Left lung (tissue), 10 donors: ENCODE data around the gene KLF16. TPM values are rescaled to one million over a fixed set of nuclear protein-coding genes. Genes with fewer than 3 reads are reported as not detected.
A peak's percentile ranks its signal among the peaks of the same experiment; 100 is the strongest.

Experiments used
- ATAC-seq: fragments of 200-7000 bp; cut with Tn5 transposase; one replicate; pipeline ENCODE4 v1.9.1; 2020; ENCODE audit warnings: moderate library complexity
- DNase-seq, 4 donors: peaks; one replicate each; pipeline ENCODE4 v3.0.0-alpha.2; 2013 to 2020
- H3K27ac ChIP-seq, 2 donors: fragments of 200-600 bp; sonication (generic) in 1 of 2; one replicate each; pipeline versions ENCODE4 v1.5.0 to v1.8.0; 2020 to 2021
- H3K27me3 ChIP-seq, 2 donors: fragments of 200-600 bp; sonication (generic) in 1 of 2; one replicate each; pipeline versions ENCODE4 v1.5.0 to v1.8.0; 2020 to 2021
- H3K36me3 ChIP-seq, 2 donors: fragments of 200-600 bp; sonication (generic) in 1 of 2; one replicate each; pipeline versions ENCODE4 v1.5.0 to v1.8.0; 2020 to 2021
- H3K4me1 ChIP-seq, 2 donors: fragments of 200-600 bp; one replicate each; pipeline ENCODE4 v1.8.0; 2021
- H3K4me3 ChIP-seq, 2 donors: fragments of 200-600 bp; sonication (generic) in 1 of 2; one replicate each; pipeline versions ENCODE4 v1.5.0 to v1.8.0; 2020 to 2021; ENCODE audit warnings: mild to moderate bottlenecking in 1 of 2
- H3K9me3 ChIP-seq, 2 donors: fragments of 200-600 bp; sonication (generic) in 1 of 2; one replicate each; pipeline versions ENCODE4 v1.5.0 to v1.8.0; 2020 to 2021
- intact Hi-C, 2 donors: fragments of 100-400 bp; cut with DNase I; formaldehyde crosslinking; loops; one replicate each; pipeline versions ENCODE4 v1.11.2 to v1.14.2; 2022
- polyA plus RNA-seq, 6 donors: library from polyadenylated mRNA; unstranded; fragments of 120-200 nt; gene quantifications; one replicate each; pipeline ENCODE4 v1.2.1, GENCODE V29; 2013; ENCODE audit not compliant: insufficient read length in 6 of 6
- total RNA-seq, 2 donors: library from RNA; stranded (reverse); fragmentation: NEBNext Ultra II Directional; extraction: Animal tissue kit (Norgen Biotek cat#: 25700); gene quantifications; one replicate each; pipeline ENCODE4 v1.2.1, GENCODE V29; 2021
- TF ChIP-seq, protein P1 (sequence below), 2 donors: fragments of 200-600 bp; sonication (generic) in 1 of 2; IDR thresholded peaks; one replicate each; pipeline versions ENCODE4 v1.5.0 to v1.8.0; 2021; ENCODE audit warnings: antibody characterized with exemption in 2 of 2
- donor health status: DM: no; HTN: yes; CAD: no.
- donor health status: DM: no; HTN: no; CAD: no.

The KLF16 gene
- total and polyA plus RNA-seq, 8 donors, result 4.3 to 28.8 (median 7.6) TPM

DNA sequence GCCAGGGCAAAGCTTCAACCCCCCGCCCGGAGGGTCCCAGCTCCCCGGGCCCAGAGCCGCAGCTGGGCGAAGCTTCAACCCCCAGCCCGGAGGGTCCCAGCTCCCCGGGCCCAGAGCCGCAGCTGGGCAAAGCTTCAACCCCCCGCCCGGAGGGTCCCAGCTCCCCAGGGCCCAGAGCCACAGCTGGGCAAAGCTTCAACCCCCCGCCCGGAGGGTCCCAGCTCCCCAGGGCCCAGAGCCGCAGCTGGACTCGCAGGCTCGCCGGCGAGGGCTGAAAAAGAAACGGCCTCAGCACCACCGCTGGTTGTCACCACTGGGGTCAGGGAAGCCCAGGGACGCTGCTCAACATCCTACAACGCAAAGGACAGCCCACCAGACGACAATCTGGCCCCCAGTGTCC lies 20.3 kb downstream of the KLF16 start:
- Histone ChIP-seq H3K36me3 (peaks cover 0 to 23% of the 10 kb centered on the region in 2 donors), H3K4me1 (peaks cover 16 to 88% of the 10 kb centered on the region in 2 donors), H3K4me3 (no peak overlapping the region), H3K27me3 (no peaks in the 10 kb centered on the region), H3K27ac (no peak overlapping the region), H3K9me3 (no peaks in the 10 kb centered on the region)
- DNase-seq, result no peak
- TF ChIP-seq, protein P1, sequence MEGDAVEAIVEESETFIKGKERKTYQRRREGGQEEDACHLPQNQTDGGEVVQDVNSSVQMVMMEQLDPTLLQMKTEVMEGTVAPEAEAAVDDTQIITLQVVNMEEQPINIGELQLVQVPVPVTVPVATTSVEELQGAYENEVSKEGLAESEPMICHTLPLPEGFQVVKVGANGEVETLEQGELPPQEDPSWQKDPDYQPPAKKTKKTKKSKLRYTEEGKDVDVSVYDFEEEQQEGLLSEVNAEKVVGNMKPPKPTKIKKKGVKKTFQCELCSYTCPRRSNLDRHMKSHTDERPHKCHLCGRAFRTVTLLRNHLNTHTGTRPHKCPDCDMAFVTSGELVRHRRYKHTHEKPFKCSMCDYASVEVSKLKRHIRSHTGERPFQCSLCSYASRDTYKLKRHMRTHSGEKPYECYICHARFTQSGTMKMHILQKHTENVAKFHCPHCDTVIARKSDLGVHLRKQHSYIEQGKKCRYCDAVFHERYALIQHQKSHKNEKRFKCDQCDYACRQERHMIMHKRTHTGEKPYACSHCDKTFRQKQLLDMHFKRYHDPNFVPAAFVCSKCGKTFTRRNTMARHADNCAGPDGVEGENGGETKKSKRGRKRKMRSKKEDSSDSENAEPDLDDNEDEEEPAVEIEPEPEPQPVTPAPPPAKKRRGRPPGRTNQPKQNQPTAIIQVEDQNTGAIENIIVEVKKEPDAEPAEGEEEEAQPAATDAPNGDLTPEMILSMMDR (IDR thresholded peaks at IDR 0.05), result no peak
- intact Hi-C loops, result no loop called here
- ATAC-seq, result no peak

DNA sequence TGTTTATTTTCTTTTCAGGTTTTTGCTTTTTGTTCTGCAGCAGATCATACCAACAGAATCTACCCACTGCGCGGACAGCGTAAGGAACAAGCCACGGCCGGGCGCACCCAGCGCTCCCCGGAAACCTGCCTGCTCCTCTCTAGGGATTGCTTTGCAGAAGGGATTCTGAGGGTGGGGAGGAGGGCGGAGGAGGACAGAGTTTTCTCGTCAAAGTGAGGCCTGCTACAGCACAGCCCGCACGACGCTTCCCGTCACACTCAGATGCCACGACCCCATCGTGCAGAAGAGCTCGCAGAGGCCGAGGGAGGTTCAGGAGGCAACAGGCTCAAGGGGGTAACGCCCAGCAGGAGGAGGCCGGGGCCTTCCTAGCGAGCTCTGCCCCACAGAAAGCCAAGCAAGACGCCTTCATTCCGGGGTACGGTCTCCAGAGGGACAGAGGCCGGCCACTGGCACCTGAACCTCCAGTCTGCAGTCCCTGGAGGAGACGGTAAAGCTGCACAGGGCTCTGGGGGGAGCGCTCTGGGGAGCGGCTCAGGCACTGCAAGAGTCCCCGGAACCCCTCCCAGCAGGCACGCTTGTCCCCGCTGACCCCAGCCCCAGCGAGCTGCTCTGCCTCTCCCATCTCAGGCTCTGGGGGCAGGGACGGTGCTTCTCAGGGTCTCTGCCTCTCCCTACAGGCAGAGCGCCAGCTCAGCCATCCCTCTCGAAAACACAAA lies 22.0 kb downstream of the KLF16 start:
- peak overlapping the region in 1 of 2 donors; percentile 21 for H3K4me3 ChIP-seq
- peak overlapping the region; percentile 26 to 53 for H3K27ac ChIP-seq
- peaks cover 2 to 89% of the 10 kb centered on the region in 2 donors for H3K4me1 ChIP-seq
- intact Hi-C loops, result no loop called here
- TF ChIP-seq, protein P1 (IDR thresholded peaks at IDR 0.05), result no peak
- DNase-seq (no peak), ATAC-seq (no peak)
- H3K9me3 ChIP-seq, result no peaks in the 10 kb centered on the region
- H3K27me3 ChIP-seq, result no peaks in the 10 kb centered on the region
- H3K36me3 ChIP-seq, result peaks cover 0 to 23% of the 10 kb centered on the region in 2 donors

DNA sequence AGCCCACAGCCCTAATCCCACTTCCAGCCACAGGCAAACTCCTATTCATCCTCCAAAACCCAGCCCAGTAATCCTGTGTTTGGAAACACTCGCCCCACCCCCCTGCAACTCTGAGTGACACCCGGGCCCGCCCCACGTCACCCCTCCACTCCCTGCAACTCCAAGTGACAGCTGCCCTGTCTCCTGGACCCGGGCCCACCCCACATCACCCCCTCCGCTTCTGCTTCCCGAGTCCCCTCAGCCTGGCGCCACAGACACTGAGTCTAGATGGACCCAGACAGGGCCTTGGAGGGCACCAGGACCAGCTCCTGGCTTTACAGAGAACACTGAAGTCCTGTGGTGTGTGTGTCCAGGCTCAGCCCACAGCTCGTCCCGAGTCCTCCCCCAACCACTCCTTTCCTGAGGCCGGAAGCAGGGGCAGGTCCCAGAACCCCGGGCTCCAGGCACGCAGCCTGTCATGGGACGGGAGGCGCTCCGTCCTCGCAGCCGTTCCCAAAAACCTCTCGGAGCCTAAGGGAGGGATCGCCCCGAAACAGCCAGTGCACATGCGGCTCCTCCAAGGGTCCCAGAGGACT lies 22.8 kb downstream of the KLF16 start:
- ATAC-seq (no peak), DNase-seq (no peak)
- no peaks in the 10 kb centered on the region for H3K27me3 ChIP-seq
- intact Hi-C loops, result no loop called here
- TF ChIP-seq, protein P1 (IDR thresholded peaks at IDR 0.05), result no peak
- peak overlapping the region; percentile 26 to 67 for H3K27ac ChIP-seq
- peaks cover 0 to 82% of the 10 kb centered on the region in 2 donors for H3K4me1 ChIP-seq
- no peaks in the 10 kb centered on the region for H3K9me3 ChIP-seq
- H3K36me3 ChIP-seq, result peaks cover 0 to 21% of the 10 kb centered on the region in 2 donors
- peak overlapping the region in 1 of 2 donors; percentile 21 for H3K4me3 ChIP-seq

DNA sequence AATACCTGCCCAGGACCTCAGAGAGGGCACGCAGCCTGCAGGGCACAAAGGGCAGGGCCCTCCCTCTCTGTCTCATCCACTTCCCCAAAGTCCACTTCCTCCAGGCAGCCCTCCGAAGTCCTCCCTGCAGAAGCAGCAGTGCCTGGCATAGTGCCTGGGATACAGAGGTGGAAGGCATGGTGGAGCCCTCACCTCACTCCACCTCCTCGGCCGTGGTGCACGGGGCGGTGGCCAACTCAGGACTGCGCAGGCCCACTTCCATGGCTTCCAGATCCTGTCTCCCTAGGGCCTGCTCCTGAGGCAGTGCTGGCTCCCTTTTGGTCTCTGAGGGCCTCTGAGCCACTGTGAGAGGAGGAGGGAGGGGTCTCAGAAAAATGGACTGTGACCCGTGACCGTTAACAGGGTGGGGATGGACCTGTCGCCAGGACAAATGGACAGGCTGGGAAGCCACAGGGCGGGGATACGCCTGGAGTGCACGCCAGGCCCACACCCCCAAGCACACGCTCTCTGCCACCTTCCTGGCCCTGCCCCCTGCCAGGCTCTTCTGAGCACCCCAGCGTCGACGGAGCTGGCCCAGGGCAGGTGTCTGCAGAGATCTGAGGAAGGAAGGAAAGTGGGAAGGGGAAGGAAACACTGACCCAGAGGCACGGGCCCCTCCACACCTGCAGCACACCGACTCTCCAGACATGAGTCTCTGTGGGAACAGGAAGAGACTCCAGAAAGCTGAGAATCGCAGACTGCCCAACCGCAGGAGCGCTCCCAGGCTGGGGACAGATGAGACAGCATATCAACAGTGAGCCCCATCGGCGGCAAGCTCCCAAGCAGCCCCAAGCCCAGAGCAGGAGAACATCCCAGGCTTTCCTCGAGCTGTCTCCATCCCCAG lies 23.5 kb downstream of the KLF16 start:
- intact Hi-C loops, result no loop called here
- H3K27me3 ChIP-seq, result no peaks in the 10 kb centered on the region
- TF ChIP-seq, protein P1 (IDR thresholded peaks at IDR 0.05), result no peak
- H3K36me3 ChIP-seq, result peaks cover 0 to 14% of the 10 kb centered on the region in 2 donors
- ATAC-seq (no peak), DNase-seq (no peak)
- H3K4me3 ChIP-seq, result no peak overlapping the region
- no peaks in the 10 kb centered on the region for H3K9me3 ChIP-seq
- H3K27ac ChIP-seq, result peak overlapping the region; percentile 13 to 67
- H3K4me1 ChIP-seq, result peaks cover 0 to 74% of the 10 kb centered on the region in 2 donors
